ENCODE results near the gene NFAM1. TPM values are rescaled to one million over a fixed set of nuclear protein-coding genes. Genes with fewer than 3 reads are reported as not detected.

Gene NFAM1
- total RNA-seq, 2 donors from 2014 or later, result 4.1 to 4.4 TPM

DNA sequence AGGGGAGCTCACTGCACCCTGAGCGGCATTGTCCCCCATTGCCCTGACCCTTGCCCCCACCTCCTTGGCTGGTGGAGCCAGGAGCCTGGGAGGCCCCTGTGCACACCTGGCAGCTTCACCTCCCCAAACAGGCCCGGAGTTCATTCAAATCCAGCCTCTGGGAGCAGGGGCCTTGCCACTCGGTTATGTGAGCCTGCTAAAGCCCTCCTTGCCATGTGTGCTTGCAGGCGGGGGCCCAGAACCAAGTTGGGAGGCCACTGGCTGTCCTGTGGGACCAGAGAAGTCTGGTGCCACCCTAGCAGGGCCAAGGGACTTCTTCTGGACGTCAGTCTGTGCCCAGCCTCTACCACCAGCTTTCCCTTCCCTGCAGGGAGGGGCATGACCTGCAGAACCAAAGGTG lies 48.9 kb downstream of the NFAM1 start:
- H3K27ac ChIP-seq, result no peak overlapping the region
- H3K36me3 ChIP-seq, result no peaks in the 10 kb centered on the region
- DNase-seq (ENCODE audit: low spot score) (no peak), ATAC-seq (ENCODE audit: insufficient number of reproducible peaks, low FRiP score, low read depth) (no peak)
- no peak overlapping the region for H3K4me3 ChIP-seq
- no peaks in the 10 kb centered on the region for H3K9me3 ChIP-seq
- no peaks in the 10 kb centered on the region for H3K4me1 ChIP-seq (ENCODE audit: control insufficient read depth in 1 of 2, low read depth in 2 of 2)
- TF ChIP-seq, protein P1, sequence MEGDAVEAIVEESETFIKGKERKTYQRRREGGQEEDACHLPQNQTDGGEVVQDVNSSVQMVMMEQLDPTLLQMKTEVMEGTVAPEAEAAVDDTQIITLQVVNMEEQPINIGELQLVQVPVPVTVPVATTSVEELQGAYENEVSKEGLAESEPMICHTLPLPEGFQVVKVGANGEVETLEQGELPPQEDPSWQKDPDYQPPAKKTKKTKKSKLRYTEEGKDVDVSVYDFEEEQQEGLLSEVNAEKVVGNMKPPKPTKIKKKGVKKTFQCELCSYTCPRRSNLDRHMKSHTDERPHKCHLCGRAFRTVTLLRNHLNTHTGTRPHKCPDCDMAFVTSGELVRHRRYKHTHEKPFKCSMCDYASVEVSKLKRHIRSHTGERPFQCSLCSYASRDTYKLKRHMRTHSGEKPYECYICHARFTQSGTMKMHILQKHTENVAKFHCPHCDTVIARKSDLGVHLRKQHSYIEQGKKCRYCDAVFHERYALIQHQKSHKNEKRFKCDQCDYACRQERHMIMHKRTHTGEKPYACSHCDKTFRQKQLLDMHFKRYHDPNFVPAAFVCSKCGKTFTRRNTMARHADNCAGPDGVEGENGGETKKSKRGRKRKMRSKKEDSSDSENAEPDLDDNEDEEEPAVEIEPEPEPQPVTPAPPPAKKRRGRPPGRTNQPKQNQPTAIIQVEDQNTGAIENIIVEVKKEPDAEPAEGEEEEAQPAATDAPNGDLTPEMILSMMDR (IDR thresholded peaks at IDR 0.05), result no peak
- no peaks in the 10 kb centered on the region for H3K27me3 ChIP-seq (replicated peaks; ENCODE audit: insufficient read depth)

DNA sequence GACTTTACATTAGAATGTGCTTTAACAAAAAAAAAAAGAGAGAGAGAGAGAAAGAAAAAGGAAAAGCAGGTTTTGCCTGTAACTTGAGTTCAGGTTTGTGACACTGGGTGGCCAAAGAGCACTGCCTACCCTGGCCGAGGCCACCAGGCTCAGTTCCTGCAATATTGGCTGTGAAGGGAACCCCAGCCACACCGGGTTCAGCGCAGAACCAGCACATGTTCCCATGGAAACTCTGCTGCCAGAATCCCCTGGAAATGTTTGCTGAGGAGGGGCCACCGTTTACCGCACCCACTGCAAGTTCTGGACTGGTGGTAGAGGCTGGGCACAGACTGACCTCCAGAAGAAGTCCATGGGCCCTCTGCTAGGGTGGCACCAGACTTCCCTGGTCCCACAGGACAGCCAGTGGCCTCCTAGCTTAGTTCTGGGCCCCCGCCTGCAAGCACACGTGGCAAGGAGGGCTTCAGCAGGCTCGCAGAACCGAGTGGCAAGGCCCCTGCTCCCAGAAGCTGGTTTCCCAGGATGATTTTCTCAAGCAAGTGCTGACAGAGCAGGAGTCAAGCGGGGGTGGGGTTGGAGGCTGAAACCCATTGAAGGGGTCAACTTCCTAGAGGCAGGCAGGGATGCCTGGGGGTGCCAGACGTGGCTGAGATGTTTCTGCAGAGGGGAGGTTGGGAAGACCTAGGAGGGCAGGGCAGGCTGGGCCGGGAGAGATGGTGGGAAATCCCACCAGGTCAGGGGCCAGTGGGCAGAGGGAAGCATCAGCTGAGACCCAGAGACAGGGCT lies 51.2 kb downstream of the NFAM1 start:
- no peaks in the 10 kb centered on the region for H3K4me1 ChIP-seq (ENCODE audit: control insufficient read depth in 1 of 2, low read depth in 2 of 2)
- no peak for ATAC-seq (ENCODE audit: insufficient number of reproducible peaks, low FRiP score, low read depth)
- TF ChIP-seq, protein P1 (IDR thresholded peaks at IDR 0.05), result no peak

DNA sequence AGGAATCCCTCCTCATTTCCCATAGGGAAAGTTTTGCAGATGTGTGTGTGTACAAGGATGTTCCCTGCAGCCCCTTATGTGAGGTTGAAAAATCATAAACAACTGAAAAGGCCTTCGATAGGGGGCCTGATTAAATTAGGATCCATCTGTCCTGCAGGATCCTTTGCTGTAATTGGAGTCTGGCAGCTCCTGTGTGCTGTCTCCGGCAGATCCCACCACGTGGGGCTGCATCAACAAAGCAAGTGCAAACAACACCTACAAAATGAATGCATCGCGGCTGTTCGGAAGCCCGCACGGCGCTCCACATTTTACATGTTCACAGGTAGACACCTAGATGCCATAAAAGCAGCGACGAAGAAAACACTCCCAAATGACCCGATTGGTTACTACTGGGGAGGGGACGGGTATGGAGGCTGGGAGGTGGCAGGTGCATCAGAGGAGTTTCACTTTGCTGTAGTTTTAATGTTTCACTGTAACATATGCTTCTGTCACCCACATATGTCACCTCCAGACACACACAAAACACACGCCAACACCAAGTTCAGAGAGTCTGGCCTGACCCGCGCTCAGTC lies 52.2 kb downstream of the NFAM1 start:
- no peak overlapping the region for H3K4me3 ChIP-seq
- TF ChIP-seq, protein P1 (IDR thresholded peaks at IDR 0.05), result no peak
- peaks cover 0 to 2% of the 10 kb centered on the region in 2 donors for H3K4me1 ChIP-seq (ENCODE audit: control insufficient read depth in 1 of 2, low read depth in 2 of 2)
- DNase-seq (ENCODE audit: low spot score) (no peak), ATAC-seq (ENCODE audit: insufficient number of reproducible peaks, low FRiP score, low read depth) (no peak)
- no peak overlapping the region for H3K27ac ChIP-seq
- no peaks in the 10 kb centered on the region for H3K27me3 ChIP-seq (replicated peaks; ENCODE audit: insufficient read depth)
- H3K36me3 ChIP-seq, result no peaks in the 10 kb centered on the region
- no peaks in the 10 kb centered on the region for H3K9me3 ChIP-seq

More for the DNA sequence above, 51.2 kb downstream of the NFAM1 start:
- H3K9me3 ChIP-seq, result no peaks in the 10 kb centered on the region
- H3K27me3 ChIP-seq (replicated peaks; ENCODE audit: insufficient read depth), result no peaks in the 10 kb centered on the region
- DNase-seq (ENCODE audit: low spot score), result no peak
- H3K4me3 ChIP-seq, result no peak overlapping the region
- no peaks in the 10 kb centered on the region for H3K36me3 ChIP-seq
- no peak overlapping the region for H3K27ac ChIP-seq

DNA sequence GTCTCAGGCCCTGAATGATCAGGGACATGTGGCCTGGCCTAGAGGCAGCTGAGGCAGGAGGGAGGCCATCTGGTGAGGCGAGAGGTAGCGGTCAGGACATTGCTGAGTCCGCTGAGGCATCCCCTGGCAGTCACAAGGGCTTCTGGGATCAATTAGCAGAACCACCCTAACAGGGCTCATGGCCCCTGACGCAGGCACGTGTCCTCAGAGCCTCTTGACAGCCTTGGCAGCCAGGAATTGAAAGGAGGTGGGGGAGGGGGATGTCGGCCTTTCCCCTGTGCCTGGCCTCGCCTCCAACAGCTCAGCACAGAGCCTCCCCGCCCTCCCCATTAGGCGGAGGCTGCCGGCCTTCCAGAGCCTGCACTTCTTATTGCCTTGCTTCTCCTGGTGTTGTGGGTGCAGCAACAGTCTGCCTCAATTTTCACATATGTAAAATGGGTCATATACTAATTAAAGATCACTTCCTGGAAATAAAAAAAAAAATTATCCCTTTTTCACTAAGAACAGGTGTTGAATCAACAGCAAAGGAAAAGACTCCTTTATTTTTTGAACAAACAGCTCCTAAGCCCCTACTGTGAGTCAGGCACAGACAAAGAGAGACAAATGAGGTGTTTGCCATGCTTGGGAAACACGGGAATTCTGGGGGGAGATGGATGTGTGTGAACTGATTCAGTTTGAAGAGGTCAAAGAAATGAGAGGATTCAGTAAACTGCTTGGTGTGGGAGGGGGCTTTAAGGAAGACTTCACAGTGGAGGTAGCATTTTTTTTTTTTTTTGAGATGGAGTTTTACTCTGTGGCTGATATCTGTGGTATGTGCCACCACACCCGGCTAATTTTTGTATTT lies 55.3 kb downstream of the NFAM1 start:
- H3K4me1 ChIP-seq (ENCODE audit: control insufficient read depth in 1 of 2, low read depth in 2 of 2), result peaks cover 0 to 2% of the 10 kb centered on the region in 2 donors
- H3K27ac ChIP-seq, result no peak overlapping the region
- ATAC-seq (ENCODE audit: insufficient number of reproducible peaks, low FRiP score, low read depth), result no peak
- H3K27me3 ChIP-seq (replicated peaks; ENCODE audit: insufficient read depth), result no peaks in the 10 kb centered on the region
- H3K9me3 ChIP-seq, result no peaks in the 10 kb centered on the region
- no peaks in the 10 kb centered on the region for H3K36me3 ChIP-seq
- no peak overlapping the region for H3K4me3 ChIP-seq
- TF ChIP-seq, protein P1 (IDR thresholded peaks at IDR 0.05), result no peak
- no peak for DNase-seq (ENCODE audit: low spot score)

DNA sequence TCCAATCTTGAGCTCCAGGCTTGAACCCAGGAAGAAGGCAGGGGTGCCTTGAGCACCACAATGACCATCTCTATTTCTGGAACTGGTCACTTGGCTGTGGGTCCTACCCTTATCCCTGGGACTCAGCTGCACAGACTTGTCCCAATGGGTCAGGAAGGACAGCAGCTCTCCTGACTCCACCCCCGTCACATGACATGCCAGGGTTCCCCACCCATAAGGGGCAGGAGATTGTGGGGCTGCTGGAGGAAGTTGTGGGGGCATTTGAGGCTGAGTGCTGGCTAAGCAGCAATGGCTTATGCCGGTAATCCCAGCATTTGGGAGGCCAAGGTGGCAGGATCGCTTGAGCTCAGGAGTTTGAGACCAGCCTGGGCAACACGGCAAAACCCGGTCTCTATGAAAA lies 56.2 kb downstream of the NFAM1 start:
- TF ChIP-seq, protein P1 (IDR thresholded peaks at IDR 0.05), result no peak
- H3K4me3 ChIP-seq, result no peak overlapping the region
- no peaks in the 10 kb centered on the region for H3K27me3 ChIP-seq (replicated peaks; ENCODE audit: insufficient read depth)
- peaks cover 0 to 2% of the 10 kb centered on the region in 2 donors for H3K4me1 ChIP-seq (ENCODE audit: control insufficient read depth in 1 of 2, low read depth in 2 of 2)
- peak overlapping the region in 1 of 2 donors; percentile 5 for H3K27ac ChIP-seq
- ATAC-seq (ENCODE audit: insufficient number of reproducible peaks, low FRiP score, low read depth) (no peak), DNase-seq (ENCODE audit: low spot score) (no peak)
- H3K9me3 ChIP-seq, result no peaks in the 10 kb centered on the region
- no peaks in the 10 kb centered on the region for H3K36me3 ChIP-seq

All from thoracic aorta (tissue), 2 donors.